Activated CD8-positive, alpha-beta memory T cell treated with anti-CD3 and anti-CD28 coated beads, Interleukin-2, amount 50 U/mL, for 1 hour (primary cell): ENCODE data around the gene ITGB1BP1.
"Not testable (repeated sequence)": the region's sequence is repeated elsewhere in the genome, so short reads cannot be mapped to it uniquely, and the experiment has no call there.

Experiments
- DNase-seq: peaks from one replicate; pipeline ENCODE4 v3.0.0-alpha.2; 2020; ENCODE audit errors: extremely low read depth

Gene ITGB1BP1

DNA sequence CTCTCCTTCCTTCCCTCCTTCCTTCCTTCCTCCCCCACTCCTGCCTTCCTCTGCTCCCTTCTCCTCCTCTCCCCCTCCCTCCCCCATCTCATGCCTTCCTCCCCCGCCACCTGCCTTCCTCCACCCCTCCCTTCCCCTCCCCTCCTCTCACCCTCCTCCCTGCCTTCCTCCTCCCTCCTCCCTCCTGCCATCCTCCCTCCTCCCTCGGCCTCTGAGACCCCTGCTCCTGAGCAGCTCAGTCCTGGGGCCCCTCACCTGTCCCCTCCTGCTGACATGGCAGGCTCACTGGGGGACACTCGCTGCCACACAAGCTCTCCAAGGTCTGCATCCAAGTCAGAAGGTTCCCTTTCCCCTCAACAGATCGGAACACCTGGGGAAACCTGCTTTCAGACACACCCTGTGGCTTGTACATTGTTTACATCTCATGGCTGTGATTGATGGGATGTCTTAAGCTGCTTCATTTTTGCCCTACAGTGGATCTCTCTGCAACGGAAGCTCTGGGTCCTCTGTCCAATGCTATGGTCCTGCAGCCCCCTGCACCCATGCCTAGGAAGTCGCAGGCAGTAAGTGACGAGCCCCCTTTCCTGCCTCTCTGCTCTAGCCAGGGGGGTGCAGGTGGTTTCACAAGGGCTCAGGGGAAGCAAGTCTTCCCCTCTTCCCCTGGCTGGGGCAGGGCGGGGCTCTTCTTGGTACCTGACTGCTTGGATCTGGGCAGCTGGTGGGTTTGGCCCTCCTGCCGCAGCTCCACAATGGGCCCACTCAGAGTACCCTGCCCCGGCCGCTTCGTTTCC is 22.9 kb downstream of the ITGB1BP1 start:
- DNase-seq, result no peak

DNA sequence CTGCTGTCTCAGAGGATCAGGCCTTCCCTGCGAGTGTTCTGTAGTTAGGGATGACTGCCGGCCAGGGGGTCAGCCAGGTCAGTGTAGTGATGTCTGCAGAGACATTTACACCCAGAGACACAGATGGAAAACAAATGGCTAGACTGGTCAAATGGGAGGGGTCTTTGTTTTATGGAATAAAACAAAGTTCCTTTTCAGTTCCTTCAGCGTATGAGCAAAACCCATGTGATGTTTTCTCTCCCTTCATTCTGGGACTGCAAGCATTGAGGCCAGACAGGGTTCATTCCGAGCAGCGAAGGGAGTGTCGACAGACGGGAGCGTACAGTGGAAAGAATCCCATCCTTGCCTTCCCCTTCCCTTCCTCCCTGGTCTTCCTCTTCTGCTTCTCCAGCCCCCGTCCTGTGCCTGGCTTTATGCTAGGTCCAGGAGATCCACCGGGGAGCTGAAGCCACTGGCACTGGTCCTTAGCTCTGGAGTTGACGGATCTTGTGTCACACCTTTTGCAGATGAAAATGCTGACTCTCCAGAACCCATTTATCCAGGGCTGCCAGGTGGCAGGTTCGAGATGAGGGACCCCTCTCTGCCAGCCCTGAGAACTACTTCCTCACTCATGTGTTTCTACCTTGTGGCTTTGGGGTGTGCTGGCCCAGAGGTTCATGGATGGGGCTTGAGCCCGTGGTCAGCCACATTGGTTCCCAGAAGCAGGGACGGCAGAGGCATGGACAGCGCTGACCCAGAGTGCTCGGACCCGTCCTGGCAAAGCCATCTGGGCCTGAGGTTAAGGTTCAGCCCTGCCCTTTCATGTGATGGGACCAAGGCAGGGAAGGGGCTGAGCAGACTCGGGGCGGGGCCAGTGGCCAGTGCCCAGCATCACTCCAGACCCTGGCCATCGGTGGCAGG is 24.2 kb downstream of the ITGB1BP1 start:
- no peak for DNase-seq

DNA sequence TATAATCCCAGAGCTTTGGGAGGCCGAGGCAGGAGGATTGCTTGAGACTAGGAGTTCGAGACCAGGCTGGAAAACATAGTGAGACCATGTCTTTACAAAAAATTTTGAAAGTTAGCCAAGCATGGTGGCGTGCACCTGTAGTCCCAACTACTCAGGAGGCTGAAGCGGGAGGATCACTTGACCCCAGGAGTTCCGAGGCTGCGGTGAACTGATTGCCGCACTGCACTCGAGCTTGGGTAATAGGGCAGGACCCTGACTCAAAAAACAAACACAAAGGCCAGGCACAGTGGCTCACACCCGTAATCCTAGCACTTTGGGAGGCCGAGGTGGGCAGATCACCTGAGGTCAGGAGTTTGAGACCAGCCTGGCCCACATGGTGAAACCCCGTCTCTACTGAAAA is 25.1 kb downstream of the ITGB1BP1 start:
- not testable (repeated sequence) for DNase-seq

DNA sequence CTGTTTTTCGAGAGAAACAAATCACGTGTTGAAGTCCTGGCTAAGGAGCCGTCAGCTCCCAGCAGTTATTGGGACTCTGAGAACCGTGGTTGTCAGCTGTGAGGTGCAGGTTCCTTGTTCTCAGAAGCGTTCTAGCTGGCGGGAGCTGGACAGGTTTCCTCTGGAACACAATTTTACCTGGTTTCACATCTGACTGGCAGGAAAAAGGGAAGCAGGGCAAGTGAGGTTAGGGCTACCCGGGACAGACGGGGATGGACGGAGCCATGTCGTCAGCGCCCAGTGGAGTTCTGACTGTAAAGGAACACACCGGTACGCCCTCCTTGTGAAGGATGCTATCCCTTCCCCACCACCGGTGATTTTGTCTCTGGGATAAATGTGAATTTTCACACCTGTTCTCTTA is 26.1 kb downstream of the ITGB1BP1 start:
- no peak for DNase-seq

DNA sequence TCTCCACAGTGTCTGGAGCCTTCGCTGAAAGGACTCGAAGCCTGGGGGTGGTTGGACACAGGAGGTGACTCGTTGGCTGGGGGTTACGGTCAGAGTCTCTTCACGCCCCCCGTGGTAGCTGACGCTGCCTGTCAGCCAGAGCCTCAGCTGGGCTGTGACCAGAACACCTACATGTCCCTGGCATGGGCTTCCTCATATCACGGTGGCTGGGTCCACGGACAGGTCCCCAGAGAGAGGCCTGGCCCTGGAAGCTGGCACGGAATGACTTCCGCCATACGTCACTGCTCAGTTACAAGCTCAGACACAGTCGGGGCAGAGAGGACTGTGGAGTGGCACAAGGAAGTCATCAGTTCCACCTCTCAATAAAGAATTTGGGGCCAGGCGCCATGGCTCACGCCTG is 28.5 kb downstream of the ITGB1BP1 start:
- DNase-seq, result no peak

DNA sequence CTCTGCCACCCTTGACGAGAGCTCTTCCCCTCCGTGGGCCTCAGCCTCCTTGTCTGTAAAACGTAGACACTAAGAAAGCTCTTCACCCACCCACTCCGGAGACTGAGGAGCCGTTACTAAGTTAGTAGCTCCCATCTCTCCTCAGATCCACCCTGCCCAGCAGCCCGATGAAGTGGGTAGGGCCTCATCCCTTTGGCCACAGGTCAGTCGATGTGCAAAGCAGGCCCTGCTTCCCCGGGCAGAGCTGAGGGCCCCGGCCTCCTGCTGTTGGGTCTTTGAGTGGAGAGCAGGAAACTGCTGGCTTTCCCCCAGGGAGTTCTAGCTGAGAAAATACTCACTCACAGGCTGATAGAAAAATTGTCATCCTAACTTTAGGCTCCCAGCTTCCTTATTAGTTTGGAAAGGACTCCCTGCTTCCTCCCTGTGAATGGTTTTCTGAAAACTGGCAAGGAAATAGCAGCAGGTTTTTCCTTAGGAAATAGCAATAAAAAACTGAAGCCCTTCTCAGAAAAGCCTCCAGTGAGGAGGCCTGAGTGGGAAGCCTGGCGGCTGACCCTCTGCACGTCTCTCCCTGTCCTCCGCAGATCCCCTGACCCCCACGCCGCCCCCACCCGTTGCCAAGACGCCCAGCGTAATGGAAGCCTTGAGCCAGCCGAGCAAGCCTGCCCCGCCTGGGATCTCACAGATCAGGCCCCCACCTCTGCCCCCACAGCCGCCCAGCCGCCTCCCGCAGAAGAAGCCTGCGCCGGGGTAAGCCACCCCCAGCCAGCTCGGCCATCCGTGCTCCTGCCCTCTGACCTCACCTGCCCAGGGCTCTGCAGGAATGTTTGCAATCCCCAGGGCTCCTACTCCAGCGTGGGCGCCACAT is 30.2 kb downstream of the ITGB1BP1 start:
- no peak for DNase-seq

DNA sequence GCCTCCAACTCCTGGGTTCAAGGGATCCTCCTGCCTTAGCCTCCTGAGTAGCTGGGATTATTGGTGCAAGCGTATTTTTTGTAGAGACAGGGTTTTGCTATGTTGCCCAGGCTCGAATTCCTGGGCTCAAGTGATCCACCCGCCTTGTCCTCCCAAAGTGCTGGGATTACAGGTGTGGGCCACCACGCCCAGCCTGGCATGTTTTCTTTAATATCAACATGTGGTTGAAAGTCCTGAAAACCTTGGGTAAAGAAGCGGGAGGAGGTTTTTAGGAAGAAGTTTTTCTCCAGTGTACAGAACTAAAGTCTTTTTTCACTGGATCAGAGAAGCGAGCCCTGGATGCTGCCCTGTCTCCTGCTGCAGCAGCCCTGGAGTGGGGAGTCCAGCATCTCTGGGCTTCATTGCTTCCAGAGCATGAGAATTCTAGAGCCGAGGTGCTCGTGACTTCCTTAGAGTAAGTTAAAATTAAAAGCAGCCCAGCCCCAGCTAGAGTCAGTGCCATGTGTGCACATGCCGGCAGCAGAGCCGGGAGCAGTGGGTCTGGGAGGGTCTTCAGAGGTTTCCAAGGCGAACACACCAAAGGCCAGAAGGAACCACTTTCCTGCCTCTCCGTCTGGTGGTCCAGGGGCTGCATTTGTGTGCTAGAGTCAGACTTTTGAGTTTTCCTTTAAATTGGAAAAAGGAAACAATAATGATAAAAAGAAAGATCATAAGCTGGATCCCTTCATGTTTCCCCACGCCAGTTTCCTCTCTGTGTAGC is 31.2 kb downstream of the ITGB1BP1 start:
- DNase-seq, result no peak

DNA sequence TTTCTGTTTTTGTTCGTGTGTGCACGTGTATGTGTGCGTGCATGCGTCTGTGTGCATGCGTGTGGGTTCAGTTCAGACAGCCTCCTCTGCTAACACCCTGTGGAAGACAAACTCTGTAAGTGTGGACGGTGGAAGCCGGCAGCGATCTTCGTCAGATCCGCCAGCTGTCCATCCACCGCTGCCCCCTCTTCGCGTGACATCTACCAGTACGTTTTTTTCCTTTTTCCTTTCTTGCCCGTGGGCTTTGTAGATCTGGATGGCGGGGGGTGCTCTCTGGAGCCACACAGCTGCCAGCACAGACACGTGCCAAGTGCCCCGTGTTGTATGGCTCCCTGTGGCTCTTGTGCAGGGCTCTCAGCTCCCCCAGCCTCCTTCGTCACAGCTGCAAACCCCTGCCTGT is 32.3 kb downstream of the ITGB1BP1 start:
- DNase-seq, result no peak

DNA sequence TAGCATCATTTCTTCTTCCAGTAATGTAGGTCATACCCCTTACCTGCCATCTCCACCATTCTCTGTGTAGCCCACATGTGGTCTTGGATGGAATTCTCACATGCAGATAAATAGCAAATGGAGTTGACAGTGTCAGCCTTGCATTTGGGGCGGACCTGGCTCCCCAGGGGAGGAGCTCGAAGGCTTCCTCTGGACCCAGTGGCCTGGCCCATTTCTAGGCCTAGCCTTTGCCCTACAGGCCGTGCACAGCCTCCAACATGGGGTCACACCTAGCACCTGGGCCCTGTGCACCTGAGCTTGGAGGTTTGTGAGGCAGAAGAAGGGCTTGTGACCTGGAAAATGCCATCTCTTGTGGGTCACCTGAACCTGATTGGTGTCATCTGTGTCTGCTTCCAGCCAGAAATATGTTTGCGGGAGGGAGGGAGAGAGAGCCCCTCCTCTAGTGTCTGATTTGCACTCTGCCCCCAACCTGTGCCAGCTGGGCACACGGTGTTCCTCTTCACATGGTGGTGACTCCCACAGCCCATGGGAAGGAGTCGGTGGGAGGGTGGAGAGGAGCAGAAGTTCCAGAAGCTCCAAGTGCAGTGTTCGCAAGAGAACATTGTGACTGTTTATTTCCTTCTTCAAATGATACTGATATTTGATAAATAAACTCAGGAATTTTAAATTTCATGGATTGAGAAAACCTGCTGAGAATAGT is 33.0 kb downstream of the ITGB1BP1 start:
- no peak for DNase-seq

DNA sequence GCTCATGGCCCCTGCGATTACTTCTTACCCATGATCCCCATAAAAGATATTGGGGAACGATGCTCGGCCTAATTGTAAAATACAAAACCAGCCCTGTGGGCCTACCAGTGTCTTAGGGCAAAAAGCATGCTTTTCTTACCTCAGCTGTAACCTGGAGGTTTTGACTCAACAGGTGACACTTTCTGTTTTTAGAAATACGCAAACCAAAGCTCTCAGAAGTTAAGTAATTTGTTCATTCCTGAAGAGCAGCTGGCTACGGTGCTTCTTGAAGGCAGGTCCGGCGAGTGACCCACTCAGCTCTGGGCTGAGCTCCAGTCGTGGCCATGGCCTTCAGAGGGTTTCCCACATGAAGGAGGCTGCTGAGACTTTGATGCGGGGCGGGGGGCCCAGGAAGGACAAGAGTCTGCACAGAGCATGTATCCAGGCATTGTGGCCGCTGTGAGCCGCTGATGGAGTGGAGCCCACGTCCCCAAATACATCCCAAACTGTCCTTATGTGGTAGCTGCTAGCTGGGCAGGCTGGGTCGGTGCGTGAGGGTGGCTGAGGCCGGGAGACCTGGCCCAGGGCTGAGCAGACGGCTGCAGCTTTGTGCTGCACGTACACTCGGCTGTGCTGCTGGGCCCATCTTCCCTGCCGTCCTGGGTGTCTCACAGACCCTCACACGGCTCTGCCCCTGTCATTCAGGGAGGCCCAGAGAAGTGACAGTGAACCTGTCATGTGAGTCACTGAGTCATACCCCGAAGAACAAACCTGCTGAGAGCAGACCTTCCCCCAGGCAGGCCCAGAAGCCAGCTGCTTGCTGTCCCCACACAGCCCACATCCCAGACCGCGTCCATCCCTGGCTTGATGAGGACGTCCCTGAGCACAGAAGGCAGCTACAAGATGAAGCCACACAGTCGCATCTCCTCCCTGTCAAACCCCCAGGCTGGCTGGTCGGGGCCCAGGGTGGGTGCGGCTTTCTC is 34.1 kb downstream of the ITGB1BP1 start:
- DNase-seq, result no peak

DNA sequence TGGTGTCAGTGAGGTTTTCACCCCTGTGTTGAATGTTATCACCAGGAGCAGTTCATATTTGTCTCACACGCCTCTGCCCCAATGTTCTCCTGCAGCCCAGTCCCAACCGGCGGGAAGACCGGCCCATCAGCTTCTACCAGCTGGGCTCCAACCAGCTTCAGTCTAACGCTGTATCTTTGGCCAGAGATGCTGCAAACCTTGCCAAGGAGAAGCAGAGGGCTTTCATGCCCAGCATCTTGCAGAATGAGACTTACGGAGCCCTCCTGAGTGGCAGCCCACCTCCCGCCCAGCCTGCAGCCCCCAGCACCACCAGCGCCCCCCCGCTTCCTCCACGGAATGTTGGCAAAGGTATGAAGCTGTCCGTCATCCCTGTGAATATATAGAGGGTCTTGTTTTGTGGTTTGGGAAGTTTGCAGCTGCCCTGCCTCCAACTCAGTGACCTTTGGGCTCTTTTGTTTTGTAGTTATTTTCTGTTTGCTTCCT is 35.1 kb downstream of the ITGB1BP1 start:
- DNase-seq, result no peak

DNA sequence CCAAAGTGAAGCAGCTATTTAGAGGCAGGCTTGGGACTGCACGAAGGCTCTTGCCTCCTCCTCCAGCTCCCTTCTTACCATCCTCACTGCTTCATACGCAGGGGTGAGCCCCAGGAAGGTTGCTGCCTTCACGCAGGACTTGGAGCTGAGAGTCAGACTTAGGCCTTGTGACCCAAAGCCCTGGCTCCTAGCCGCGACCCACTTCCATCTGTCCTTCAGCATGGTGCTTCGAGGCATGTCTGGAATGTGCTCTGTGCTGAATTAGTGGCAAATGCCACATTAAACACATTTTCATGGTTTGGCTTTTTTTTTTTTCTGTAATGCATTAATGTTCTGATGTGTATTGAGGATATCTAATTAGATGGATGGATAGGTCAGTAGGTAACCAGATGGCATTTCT is 37.5 kb downstream of the ITGB1BP1 start:
- no peak for DNase-seq

DNA sequence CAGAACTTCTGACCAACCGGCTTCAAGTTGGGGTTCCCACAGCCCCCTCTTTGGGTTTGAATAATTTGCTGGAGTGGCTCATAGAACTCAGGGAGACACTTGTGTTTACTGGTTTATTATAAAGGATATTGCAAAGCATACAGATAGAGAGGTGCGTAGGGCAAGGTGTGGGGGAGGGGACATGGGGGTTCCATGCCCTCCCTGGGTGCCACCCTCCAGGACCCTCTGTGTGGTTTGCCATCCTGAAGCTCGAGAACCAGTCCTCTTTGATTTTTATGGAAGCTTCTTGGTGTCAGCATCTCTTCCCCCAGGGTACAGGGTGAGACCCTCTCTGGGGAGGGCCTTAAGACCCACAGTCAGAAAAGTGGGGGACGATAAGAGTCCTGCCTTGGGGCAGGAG is 38.8 kb downstream of the ITGB1BP1 start:
- no peak for DNase-seq

DNA sequence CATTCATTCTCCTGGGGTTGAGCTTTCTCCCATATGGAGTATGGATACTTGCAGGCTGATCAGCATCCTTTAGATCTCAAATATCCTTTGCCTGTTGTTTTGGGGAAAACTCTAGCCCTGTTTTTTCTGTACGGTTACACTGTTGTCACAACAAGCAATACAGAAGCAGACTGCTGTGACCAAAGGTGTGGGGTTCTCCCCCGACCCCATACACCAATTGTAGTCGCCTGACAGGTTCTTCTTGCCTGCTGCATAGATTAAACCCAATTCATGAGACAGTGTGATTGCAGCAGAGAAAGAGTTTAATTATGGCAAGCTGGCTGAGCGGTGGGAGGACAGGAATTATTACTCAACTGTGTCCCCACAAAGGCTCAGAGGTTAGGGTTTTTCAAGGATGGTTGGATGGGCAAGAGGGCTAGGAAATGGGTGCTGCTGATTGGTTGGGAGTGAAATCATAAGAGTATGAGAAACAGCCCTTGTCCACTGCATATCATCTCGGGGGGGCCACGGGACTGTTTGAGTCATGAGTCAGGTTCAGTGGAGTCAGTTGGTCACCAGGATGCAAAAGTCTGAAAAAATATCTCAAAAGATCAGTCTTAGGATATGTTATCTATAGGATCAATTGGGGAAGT is 40.6 kb downstream of the ITGB1BP1 start:
- DNase-seq, result no peak

DNA sequence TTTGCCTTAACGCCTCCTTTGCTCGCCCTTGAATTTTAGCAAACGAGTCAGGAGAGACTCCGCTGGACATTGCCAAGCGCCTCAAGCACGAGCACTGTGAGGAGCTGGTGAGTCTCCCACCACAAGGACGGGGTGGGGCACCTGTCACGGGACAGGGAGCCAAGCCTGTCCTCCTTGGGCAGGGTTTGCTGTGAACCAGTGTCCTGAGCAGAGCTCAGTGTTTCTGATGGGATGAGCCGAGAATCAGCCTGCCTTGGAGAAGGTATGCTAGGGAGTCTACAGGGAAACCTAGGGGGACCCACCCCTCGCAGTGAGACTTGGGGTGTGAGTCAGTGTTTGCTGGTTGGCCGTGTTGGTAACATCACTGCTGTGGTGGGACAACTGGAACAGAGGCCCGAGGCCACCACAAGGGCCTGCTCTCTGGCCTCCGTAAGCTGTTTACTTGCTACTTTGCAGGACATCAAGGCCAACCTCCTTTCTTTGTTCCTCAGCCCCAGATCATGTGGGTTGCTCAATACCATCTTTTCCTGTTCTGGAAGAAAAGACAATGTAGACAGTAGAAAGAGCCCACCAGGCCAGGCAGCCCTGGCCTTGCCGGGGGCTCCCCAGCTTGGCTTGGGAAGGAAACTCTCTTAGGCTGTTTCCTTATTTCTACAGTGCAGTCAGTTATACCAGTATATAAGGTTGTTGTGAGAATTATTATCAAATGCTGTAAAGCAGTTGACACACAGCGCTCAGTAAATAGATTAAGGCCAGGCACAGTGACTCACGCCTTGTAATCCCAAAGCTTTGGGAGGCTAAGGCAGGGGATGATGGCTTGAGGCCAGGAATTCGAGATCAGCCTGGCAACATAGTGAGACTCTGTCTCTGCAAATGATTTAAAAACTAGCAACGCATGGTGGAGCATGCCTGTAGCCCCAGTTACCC is 42.4 kb downstream of the ITGB1BP1 start:
- DNase-seq, result no peak

DNA sequence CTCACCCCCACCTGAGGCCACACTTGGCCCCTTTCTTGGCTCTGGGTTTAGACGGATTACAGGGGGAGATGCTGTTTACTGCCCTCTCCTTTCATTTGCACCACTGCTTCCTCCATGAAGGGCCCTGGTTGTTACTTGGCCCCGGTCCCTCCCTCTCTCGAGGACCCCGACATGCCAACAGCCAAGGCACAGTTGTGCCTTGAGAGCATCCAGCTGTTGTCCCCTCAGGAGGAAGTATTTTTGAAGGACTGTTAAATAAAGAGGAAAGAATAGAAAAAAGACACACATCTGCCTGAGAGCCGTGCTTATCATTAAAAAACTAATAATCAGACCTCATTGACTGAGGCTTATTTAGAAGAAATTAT is 44.0 kb downstream of the ITGB1BP1 start:
- no peak for DNase-seq

DNA sequence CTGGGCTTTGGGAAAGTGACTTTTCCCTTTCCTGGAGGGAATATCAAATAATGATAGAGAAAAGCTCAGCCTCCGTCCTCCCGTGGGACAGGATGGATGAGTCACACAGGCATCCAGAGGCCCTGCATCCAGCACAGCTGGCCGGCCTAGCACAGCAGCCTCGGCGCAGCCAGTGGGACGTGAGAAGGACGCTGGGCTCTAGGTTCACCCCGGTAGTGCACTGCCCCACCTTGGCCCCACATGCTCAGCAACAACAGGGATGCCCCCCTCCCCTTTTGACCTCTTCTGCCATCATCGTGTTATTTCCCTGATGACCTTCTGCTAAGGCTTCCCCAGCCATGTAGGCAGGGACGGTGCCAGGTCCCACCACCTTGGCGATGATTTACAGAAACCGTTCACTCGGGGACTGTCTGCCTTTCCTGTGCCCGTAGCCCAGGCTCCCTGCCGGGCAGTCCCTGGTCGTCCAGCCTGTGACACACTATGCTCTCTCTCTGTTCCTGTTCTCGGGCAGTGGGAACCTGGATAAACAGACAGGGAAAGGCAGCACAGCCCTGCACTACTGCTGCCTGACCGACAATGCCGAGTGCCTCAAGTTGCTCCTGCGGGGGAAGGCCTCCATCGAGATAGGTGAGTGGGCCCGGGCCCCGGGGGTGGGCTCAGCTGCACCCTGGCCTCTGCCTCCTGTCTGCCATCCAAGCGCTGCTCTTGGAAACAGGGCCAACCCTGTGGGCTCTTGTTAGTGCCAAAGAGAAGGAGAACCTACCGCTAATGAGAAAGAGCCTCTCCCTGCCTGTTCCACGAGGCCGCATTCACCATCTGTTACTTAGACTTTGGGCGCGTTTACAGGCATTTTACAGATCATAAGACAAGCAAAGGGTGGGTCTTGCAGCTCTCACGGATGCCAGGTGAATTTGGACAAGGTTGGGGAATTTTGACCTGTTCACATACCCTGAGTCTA is 44.6 kb downstream of the ITGB1BP1 start:
- no peak for DNase-seq
